HEK293T (cell line): ENCODE measurements around the gene APPBP2.

Source experiments
- ARNT ChIP-seq: fragments of 450-650 bp; IDR thresholded peaks from 2 replicates; pipeline ENCODE4 v1.6.1; 2017; ENCODE audit warnings: mild to moderate bottlenecking
- BHLHE40 ChIP-seq: fragments of 450-650 bp; IDR thresholded peaks from 2 replicates; pipeline ENCODE4 v1.6.1; 2016; ENCODE audit warnings: mild to moderate bottlenecking, moderate library complexity, borderline replicate concordance
- CTBP1 ChIP-seq: fragments of 450-650 bp; IDR thresholded peaks from 2 replicates; pipeline ENCODE4 v1.6.1; 2016; ENCODE audit warnings: borderline replicate concordance
- ELF4 ChIP-seq: fragments of 450-650 bp; IDR thresholded peaks from 2 replicates; pipeline ENCODE4 v1.6.1; 2017; ENCODE audit warnings: antibody characterized with exemption
- FOXM1 ChIP-seq: fragments of 450-650 bp; IDR thresholded peaks from 2 replicates; pipeline ENCODE4 v1.6.1; 2017; ENCODE audit warnings: mild to moderate bottlenecking, borderline replicate concordance
- LEF1 ChIP-seq: fragments of 450-650 bp; IDR thresholded peaks from 2 replicates; pipeline ENCODE4 v1.6.1; 2017; ENCODE audit warnings: mild to moderate bottlenecking, borderline replicate concordance
- SUZ12 ChIP-seq: fragments of 450-650 bp; IDR thresholded peaks from 2 replicates; pipeline ENCODE4 v1.6.1; 2016; ENCODE audit warnings: mild to moderate bottlenecking
- ZNF384 ChIP-seq: fragments of 450-650 bp; IDR thresholded peaks from 2 replicates; pipeline ENCODE4 v1.6.1; 2016
- TF ChIP-seq, protein P1 (sequence below): fragments of 450-650 bp; IDR thresholded peaks from 2 replicates; pipeline ENCODE4 v1.6.1; 2016

DNA sequence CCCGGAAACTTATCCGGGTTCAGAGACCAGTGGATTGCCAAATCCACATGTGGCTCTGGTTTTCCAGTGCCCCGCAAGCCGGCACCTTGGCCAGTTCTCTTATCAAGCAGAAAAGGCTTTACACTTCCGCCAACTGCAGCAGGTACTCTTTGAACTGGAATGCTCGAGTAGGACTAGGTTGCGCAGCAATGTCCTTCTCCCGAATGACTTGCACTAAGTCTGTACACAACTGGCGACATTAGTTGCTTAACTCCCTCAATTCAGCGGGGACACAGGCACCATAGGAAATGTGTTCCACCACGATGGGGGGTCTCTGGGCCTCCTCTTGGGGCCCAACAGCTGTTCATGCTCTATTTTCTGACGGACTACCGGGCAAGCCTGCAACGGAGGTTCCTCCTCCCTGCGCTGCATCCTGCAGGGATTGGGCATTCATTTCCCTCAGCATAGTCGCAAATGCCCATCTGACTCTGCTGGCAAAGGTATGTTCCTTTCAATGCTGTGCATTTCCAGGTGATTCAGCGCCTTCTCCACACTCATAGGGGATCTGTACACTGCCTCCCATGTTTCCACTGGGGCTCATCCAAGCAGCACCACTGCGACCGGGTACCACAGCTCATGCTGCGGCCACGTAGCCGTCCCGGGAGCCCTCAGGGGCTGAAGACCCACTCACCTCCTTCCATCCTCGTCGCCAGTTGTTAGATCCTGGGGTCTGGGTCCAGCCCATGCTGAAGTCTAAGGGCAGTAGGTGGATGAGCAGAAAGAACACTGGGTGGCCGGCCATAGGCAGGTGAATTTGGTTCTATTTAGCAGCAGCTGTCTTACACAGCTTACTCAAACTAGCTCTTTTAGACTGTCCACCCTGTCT is 34.2 kb upstream of the APPBP2 start:
- TF ChIP-seq ELF4 (no peak), BHLHE40 (no peak), SUZ12 (no peak), ARNT (no peak), FOXM1 (no peak), CTBP1 (no peak), ZNF384 (no peak), LEF1 (no peak)
- TF ChIP-seq, protein P1, sequence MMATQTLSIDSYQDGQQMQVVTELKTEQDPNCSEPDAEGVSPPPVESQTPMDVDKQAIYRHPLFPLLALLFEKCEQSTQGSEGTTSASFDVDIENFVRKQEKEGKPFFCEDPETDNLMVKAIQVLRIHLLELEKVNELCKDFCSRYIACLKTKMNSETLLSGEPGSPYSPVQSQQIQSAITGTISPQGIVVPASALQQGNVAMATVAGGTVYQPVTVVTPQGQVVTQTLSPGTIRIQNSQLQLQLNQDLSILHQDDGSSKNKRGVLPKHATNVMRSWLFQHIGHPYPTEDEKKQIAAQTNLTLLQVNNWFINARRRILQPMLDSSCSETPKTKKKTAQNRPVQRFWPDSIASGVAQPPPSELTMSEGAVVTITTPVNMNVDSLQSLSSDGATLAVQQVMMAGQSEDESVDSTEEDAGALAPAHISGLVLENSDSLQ, result no peak
